HepG2 (cell line): Measurements from ENCODE around the gene CCDC57. TPM values are rescaled to one million over a fixed set of nuclear protein-coding genes. Genes with fewer than 3 reads are reported as not detected.
A peak's percentile ranks its signal among the peaks of the same experiment; 100 is the strongest.

Source experiments
- ATAC-seq: fragments of 200-7000 bp; cut with Tn5 transposase; 3 replicates; pipeline ENCODE4 v1.9.1; 2020; ENCODE audit warnings: mild to moderate bottlenecking, moderate library complexity
- BruUV-seq: library from RNA; stranded (reverse); fragments of 400-500 nt; replicated peaks from 2 replicates; lab custom pipeline; 2021; lab: Mats Ljungman, UMichigan
- CTCF ChIA-PET: fragments of 300-600 bp; formaldehyde crosslinking; extraction: SDS; loops from one replicate; lab custom pipeline; 2021; ENCODE audit warnings: low total read pairs, inconsistent platforms, low intra/inter-chr PET ratio; lab: Yijun Ruan, JAX
- POLR2A ChIA-PET: fragments of 350-600 bp; sonication (Branson Sonifier 250); formaldehyde crosslinking; loops from one replicate; lab custom pipeline; 2020; ENCODE audit warnings: antibody characterized with exemption, inconsistent platforms; lab: Yijun Ruan, JAX
- DNase-seq: peaks from one replicate; pipeline ENCODE4 v3.0.0-alpha.2; 2015; ENCODE audit warnings: low spot score
- FAIRE-seq: peaks from 3 replicates; lab custom pipeline; 2011; peaks lifted over from hg19 to GRCh38; lab: Jason Lieb, UNC
- H2AFZ ChIP-seq: one replicate; pipeline ENCODE4 v1.6.1; 2011; ENCODE audit warnings: low read length, inconsistent platforms
- H3K27ac ChIP-seq: fragments of 300-600 bp; 3 replicates; pipeline ENCODE4 v1.8.0; 2011; ENCODE audit warnings: mixed run types, mild to moderate bottlenecking, mixed read lengths, low read length, inconsistent platforms; ENCODE audit not compliant: insufficient read depth; ENCODE audit errors: extremely low read length
- H3K27me3 ChIP-seq, 2 experiments: fragments of 200-600 bp in 1 of 2; 2 replicates in 1 of 2; 3 replicates in 1 of 2; pipeline versions ENCODE4 v1.6.0 to v1.8.0; 2011; ENCODE audit warnings: low read length in 2 of 2, mild to moderate bottlenecking in 2 of 2, moderate library complexity in 2 of 2, inconsistent platforms in 1 of 2; ENCODE audit not compliant: insufficient read depth in 2 of 2, control insufficient read depth in 1 of 2
- H3K36me3 ChIP-seq, 2 experiments: fragments of 200-600 bp in 1 of 2; replicated peaks in 1 of 2; 2 replicates in 1 of 2; 3 replicates in 1 of 2; pipeline versions ENCODE4 v1.5.1 to v1.8.0; 2011; ENCODE audit warnings: low read length in 2 of 2, inconsistent platforms in 1 of 2; ENCODE audit not compliant: insufficient read depth in 2 of 2, control insufficient read depth in 1 of 2
- H3K4me1 ChIP-seq: 2 replicates; pipeline ENCODE4 v1.5.1; 2012; ENCODE audit warnings: low read length, inconsistent platforms; ENCODE audit not compliant: insufficient read depth
- H3K4me2 ChIP-seq: 2 replicates; pipeline ENCODE4 v1.6.0; 2011; ENCODE audit warnings: low read depth, low read length, inconsistent platforms
- H3K4me3 ChIP-seq, 3 experiments: fragments of 200-600 bp in 1 of 3; sonication (generic), shearing (Covaris generic) in 1 of 3; replicated peaks in 1 of 3; 2 replicates each; pipeline ENCODE4 v1.5.1; 2011 to 2016; ENCODE audit warnings: low read length in 3 of 3, inconsistent platforms in 2 of 3, low read depth in 2 of 3, mild to moderate bottlenecking in 2 of 3, control low read depth in 1 of 3, mixed read lengths in 1 of 3; ENCODE audit not compliant: insufficient read depth in 1 of 3
- H3K79me2 ChIP-seq: one replicate; pipeline ENCODE4 v1.6.1; 2011; ENCODE audit warnings: low read length, inconsistent platforms; ENCODE audit not compliant: insufficient read depth
- H3K9ac ChIP-seq: 2 replicates; pipeline ENCODE4 v1.6.0; 2011; ENCODE audit warnings: mild to moderate bottlenecking, low read depth, low read length, inconsistent platforms; ENCODE audit not compliant: insufficient read depth
- H3K9me3 ChIP-seq: 2 replicates; pipeline ENCODE4 v1.5.1; 2012; ENCODE audit warnings: mild to moderate bottlenecking, low read length
- H4K20me1 ChIP-seq: 2 replicates; pipeline ENCODE4 v1.6.0; 2011; ENCODE audit warnings: inconsistent platforms, mild to moderate bottlenecking, low read length, moderate library complexity; ENCODE audit not compliant: insufficient read depth
- BHLHE40 ChIP-seq: IDR thresholded peaks from 2 replicates; pipeline ENCODE4 v1.6.1; 2011; ENCODE audit warnings: low read length, improper control_type of control experiment
- CBX5 ChIP-seq: sonication (generic); formaldehyde crosslinking; IDR thresholded peaks from 2 replicates; pipeline ENCODE4 v1.4.0; 2020; ENCODE audit warnings: missing genetic modification reagents, borderline replicate concordance
- GLI4 ChIP-seq: sonication (generic); formaldehyde crosslinking; IDR thresholded peaks from 2 replicates; pipeline ENCODE4 v1.5.1; 2020; ENCODE audit warnings: missing genetic modification reagents, mild to moderate bottlenecking, moderate library complexity, borderline replicate concordance
- HNRNPK ChIP-seq: fragments of 200-400 bp; formaldehyde crosslinking; IDR thresholded peaks from 2 replicates; pipeline ENCODE4 v1.6.1; 2018; ENCODE audit warnings: low read length, low read depth, moderate library complexity, mild to moderate bottlenecking; ENCODE audit not compliant: poor library complexity, severe bottlenecking
- PHF5A ChIP-seq: IDR thresholded peaks from one replicate; pipeline ENCODE4 v1.6.1; 2018; ENCODE audit warnings: low read depth, missing genetic modification reagents; ENCODE audit not compliant: unreplicated experiment
- RXRB ChIP-seq: IDR thresholded peaks from 2 replicates; pipeline ENCODE4 v1.6.1; 2016; ENCODE audit warnings: borderline replicate concordance, missing genetic modification reagents, missing compliant biosample characterization
- SATB2 ChIP-seq: sonication (generic); formaldehyde crosslinking; IDR thresholded peaks from 2 replicates; pipeline ENCODE4 v1.5.0; 2020; ENCODE audit warnings: missing genetic modification reagents
- ZMYM2 ChIP-seq: sonication (generic); formaldehyde crosslinking; IDR thresholded peaks from 2 replicates; pipeline ENCODE4 v1.8.0; 2022; ENCODE audit warnings: mild to moderate bottlenecking, missing genetic modification reagents
- ZNF17 ChIP-seq: sonication (generic); formaldehyde crosslinking; IDR thresholded peaks from 2 replicates; pipeline ENCODE4 v1.5.0; 2020; ENCODE audit warnings: mild to moderate bottlenecking, missing genetic modification reagents
- ZNF24 ChIP-seq: fragments of 450-650 bp; IDR thresholded peaks from 2 replicates; pipeline ENCODE4 v1.6.1; 2017; ENCODE audit warnings: antibody characterized with exemption, mild to moderate bottlenecking
- ZNF296 ChIP-seq: sonication (generic); formaldehyde crosslinking; conservative IDR thresholded peaks from 2 replicates; pipeline ENCODE4 v1.5.0; 2020; ENCODE audit warnings: mild to moderate bottlenecking, missing genetic modification reagents
- ZNF33A ChIP-seq: sonication (generic); formaldehyde crosslinking; IDR thresholded peaks from 2 replicates; pipeline ENCODE4 v1.5.1; 2020; ENCODE audit warnings: missing genetic modification reagents, mild to moderate bottlenecking, moderate library complexity, borderline replicate concordance
- ZNF780A ChIP-seq: sonication (generic); formaldehyde crosslinking; IDR thresholded peaks from 2 replicates; pipeline ENCODE4 v1.8.0; 2022; ENCODE audit warnings: mild to moderate bottlenecking, missing genetic modification reagents, moderate library complexity
- ZNF790 ChIP-seq: sonication (generic); formaldehyde crosslinking; IDR thresholded peaks from 2 replicates; pipeline ENCODE4 v1.8.0; 2022; ENCODE audit warnings: missing genetic modification reagents, mild to moderate bottlenecking, borderline replicate concordance
- ZNF839 ChIP-seq: sonication (generic); formaldehyde crosslinking; IDR thresholded peaks from 2 replicates; pipeline ENCODE4 v1.4.0; 2020; ENCODE audit warnings: missing genetic modification reagents, mild to moderate bottlenecking, borderline replicate concordance
- WGBS: methylation state at CpG from one replicate; pipeline ENCODE4 v1.1.6; 2017; ENCODE audit warnings: low lambda C conversion rate; 5-methylcytosine and 5-hydroxymethylcytosine counted together
- in situ Hi-C: cut with HindIII; loops from 2 replicates; pipeline ENCODE4 v1.10.0; 2017; ENCODE audit warnings: low pct_unique_long_range_greater_than_20kb; ENCODE audit not compliant: extremely low pct_ligation_motif_present
- intact Hi-C: fragments of 100-400 bp; cut with micrococcal nuclease; formaldehyde crosslinking; loops from one replicate; pipeline ENCODE4 v1.10.0; 2022; ENCODE audit not compliant: unreplicated experiment
- polyA plus RNA-seq, 8 experiments: library from polyadenylated mRNA; depleted of rRNA in 3 of 8; stranded (reverse) in 7 of 8; unstranded in 1 of 8; fragments of >200 nt; fragmentation: Illumina TruSeq in 4 of 8; extraction: Trizol in 4 of 8; gene quantifications; 2 replicates each; pipeline versions ENCODE4 v1.2.1 to v1.2.3, GENCODE V29; 2011 to 2016; ENCODE audit warnings: low read depth in 4 of 8, missing spikeins in 1 of 8, mixed read lengths in 1 of 8; ENCODE audit not compliant: insufficient read depth in 1 of 8
- total RNA-seq, 5 experiments: library from RNA; depleted of rRNA; stranded (reverse); fragments of >200 nt; fragmentation: Illumina TruSeq; extraction: Trizol; gene quantifications; 2 replicates each; pipeline ENCODE4 v1.2.3, GENCODE V29; 2016; ENCODE audit warnings: low read depth in 1 of 5
- TF ChIP-seq, protein P1 (sequence below): IDR thresholded peaks from 2 replicates; pipeline ENCODE4 v1.6.1; 2012; ENCODE audit warnings: inconsistent platforms
- TF ChIP-seq, protein P2 (sequence below): sonication (generic); formaldehyde crosslinking; IDR thresholded peaks from 2 replicates; pipeline ENCODE4 v1.9.0; 2021; ENCODE audit warnings: missing genetic modification reagents, borderline replicate concordance
- TF ChIP-seq, protein P3 (sequence below), 2 experiments: sonication (generic) in 1 of 2; formaldehyde crosslinking in 1 of 2; IDR thresholded peaks; 2 replicates each; pipeline versions ENCODE4 v1.4.0 to v1.6.1; 2018 to 2020; ENCODE audit warnings: missing genetic modification reagents in 2 of 2, borderline replicate concordance in 1 of 2, low read depth in 1 of 2, mild to moderate bottlenecking in 1 of 2, missing biosample characterization in 1 of 2

The CCDC57 gene
- total and polyA plus RNA-seq, 2 of the 13 experiments (the other 11 are each of a cell fraction or from before 2014, with no cell fraction given) = 59.3 to 59.9 TPM

DNA sequence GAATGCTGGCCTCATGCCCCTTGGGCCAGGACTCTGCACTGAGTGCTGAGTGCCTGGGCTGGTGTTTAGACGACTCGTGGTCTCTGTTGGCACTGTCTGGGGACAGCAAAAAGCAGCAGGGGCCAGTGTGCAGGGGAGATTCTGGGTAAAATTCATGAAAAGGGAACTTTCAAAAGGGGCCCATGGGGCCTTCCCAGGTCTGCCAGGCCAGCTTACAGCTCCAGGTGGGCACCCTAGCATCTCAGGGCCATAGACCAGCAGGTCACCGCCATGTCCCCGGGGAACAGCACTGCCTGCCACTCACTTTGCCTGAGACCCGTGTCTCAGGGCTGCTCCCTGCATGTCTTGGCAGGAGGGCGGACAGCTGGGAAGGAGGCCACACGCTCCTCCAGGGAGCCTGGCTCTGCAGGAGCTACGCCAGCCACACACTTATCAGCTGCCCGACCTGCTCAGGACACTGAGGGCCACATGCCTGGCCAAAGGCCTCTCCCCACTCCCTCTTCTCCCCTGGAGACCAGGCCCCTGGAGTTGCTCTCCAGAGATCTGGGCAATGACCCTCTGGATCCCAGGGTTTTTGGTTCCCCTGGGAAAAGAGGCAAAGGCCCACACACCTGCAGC lies 105.8 kb downstream of the CCDC57 start (continued):
- TF ChIP-seq ZNF296 (CRISPR knock-in tag) (no peak; the same call in 1 of the 2 replicates), BHLHE40 (no peak), SATB2 (CRISPR knock-in tag) (no peak), ZNF33A (CRISPR knock-in tag) (no peak)

DNA sequence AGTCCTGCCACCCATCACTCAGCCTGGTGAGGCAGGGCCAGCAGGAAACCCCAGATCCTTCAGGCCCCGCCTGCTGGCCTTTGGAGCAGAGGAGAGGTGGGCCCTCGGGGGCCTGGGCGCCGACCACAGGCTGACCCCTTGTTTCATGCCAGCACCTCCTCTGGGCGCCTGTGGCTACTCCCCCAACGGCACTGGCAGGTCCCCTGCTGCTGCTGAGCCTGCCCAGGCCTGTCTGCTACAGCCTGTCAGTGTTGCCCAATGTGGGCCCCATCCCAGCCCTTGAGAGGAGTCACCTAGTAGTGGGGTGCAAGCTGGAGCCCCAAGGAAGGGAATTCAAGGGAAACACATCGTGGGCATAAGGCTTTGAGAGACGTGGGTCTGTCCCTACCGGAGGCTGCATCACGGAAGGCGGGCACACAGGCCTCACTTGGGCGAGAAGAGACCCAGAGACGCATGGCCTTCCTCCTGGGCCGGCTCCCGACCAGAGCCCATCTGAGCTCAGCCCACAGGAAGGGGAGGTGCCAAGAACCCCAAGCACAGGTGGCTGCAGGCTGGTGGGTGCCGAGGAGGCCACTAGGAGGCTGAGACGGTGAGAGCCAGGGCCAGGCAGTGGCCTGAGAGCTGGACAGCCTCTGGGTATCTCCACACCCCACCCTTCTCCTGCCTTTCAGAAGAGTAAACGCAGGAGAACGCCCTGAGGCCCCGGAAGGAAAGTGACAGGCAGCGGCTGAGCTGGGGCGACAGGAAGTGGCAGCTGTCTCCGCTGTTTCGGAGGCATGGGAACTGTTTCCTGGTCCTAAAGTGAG lies 106.6 kb downstream of the CCDC57 start:
- ChIA-PET CTCF (interaction anchor here (2.6 kb wide), 1 partner anchor 48 kb away, joined by 16 read pairs; no protein-coding TSS in a partner anchor), POLR2A (interaction anchor here (0.5 to 5.9 kb wide), 33 partner anchors 8 to 674 kb away, joined by 3 to 61 read pairs (median 4); partner anchors contain the start of genes CENPX, DCXR, FASN and LRRC45)
- in situ Hi-C loops = no loop called here
- TSS peak; percentile 49 for BruUV-seq
- Histone ChIP-seq H3K27ac (peak overlapping the region; percentile 72), H3K79me2 (peaks cover 13% of the 10 kb centered on the region), H3K4me2 (peak overlapping the region; percentile 95), H3K4me1 (peaks cover 79% of the 10 kb centered on the region), H3K36me3 (no peaks in the 10 kb centered on the region), H4K20me1 (no peaks in the 10 kb centered on the region), H3K4me3 (peak overlapping the region; percentile 56 to 82 (median 57)), H3K9ac (peak overlapping the region; percentile 78), H3K27me3 (no peaks in the 10 kb centered on the region), H2AFZ (no peak overlapping the region), H3K9me3 (no peaks in the 10 kb centered on the region)
- intact Hi-C loops = loop anchor here (1.0 to 10.0 kb wide), 2 partner anchors 47 to 129 kb away; no protein-coding TSS in a partner anchor
- FAIRE-seq (peak; percentile 84), ATAC-seq (peak; percentile 80), DNase-seq (peak; percentile 94)
- WGBS = 0% methylated on average over 16 of the region's 24 CpGs
- TF ChIP-seq ZNF790 (CRISPR knock-in tag) = peak; percentile 31; the same call in 1 of the 2 replicates
- TF ChIP-seq, protein P1, sequence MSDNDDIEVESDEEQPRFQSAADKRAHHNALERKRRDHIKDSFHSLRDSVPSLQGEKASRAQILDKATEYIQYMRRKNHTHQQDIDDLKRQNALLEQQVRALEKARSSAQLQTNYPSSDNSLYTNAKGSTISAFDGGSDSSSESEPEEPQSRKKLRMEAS = no peak
- peak; percentile 98 for TF ChIP-seq GLI4
- TF ChIP-seq, protein P2, sequence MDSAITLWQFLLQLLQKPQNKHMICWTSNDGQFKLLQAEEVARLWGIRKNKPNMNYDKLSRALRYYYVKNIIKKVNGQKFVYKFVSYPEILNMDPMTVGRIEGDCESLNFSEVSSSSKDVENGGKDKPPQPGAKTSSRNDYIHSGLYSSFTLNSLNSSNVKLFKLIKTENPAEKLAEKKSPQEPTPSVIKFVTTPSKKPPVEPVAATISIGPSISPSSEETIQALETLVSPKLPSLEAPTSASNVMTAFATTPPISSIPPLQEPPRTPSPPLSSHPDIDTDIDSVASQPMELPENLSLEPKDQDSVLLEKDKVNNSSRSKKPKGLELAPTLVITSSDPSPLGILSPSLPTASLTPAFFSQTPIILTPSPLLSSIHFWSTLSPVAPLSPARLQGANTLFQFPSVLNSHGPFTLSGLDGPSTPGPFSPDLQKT (CRISPR knock-in tag) = no peak
- TF ChIP-seq, protein P3, sequence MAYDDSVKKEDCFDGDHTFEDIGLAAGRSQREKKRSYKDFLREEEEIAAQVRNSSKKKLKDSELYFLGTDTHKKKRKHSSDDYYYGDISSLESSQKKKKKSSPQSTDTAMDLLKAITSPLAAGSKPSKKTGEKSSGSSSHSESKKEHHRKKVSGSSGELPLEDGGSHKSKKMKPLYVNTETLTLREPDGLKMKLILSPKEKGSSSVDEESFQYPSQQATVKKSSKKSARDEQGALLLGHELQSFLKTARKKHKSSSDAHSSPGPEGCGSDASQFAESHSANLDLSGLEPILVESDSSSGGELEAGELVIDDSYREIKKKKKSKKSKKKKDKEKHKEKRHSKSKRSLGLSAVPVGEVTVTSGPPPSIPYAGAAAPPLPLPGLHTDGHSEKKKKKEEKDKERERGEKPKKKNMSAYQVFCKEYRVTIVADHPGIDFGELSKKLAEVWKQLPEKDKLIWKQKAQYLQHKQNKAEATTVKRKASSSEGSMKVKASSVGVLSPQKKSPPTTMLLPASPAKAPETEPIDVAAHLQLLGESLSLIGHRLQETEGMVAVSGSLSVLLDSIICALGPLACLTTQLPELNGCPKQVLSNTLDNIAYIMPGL (CRISPR knock-in tag; IDR thresholded peaks at IDR 0.05; ENCODE audit: borderline replicate concordance in 1 of 2, low read depth in 1 of 2) = peak; percentile 94 to 97
- peak; percentile 31 for TF ChIP-seq HNRNPK
- peak; percentile 65; the same call in 1 of the 2 replicates for TF ChIP-seq ZMYM2
- TF ChIP-seq ZNF17 (CRISPR knock-in tag) = no peak
- peak; percentile 75 for TF ChIP-seq PHF5A (CRISPR knock-in tag)
- peak; percentile 75 for TF ChIP-seq RXRB (CRISPR knock-in tag)
- peak; percentile 68; the same call in 1 of the 2 replicates for TF ChIP-seq CBX5 (CRISPR knock-in tag)
- no peak for TF ChIP-seq ZNF24
- TF ChIP-seq ZNF780A (CRISPR knock-in tag) = no peak; the same call in 1 of the 2 replicates
- TF ChIP-seq ZNF839 (CRISPR knock-in tag) = peak; percentile 63; the same call in 1 of the 2 replicates
